Right lobe of liver (tissue), 4 donors: ENCODE measurements around the gene ZNF394.

ENCODE experiments used
- CTCF ChIP-seq, 4 donors: fragments of 200-600 bp in 3 of 4; fragments of 450-650 bp in 1 of 4; IDR thresholded peaks; one replicate each; pipeline versions ENCODE4 v1.5.1 to v1.8.0; 2016 to 2022; ENCODE audit warnings: antibody characterized with exemption in 4 of 4, mild to moderate bottlenecking in 2 of 4
- POLR2A ChIP-seq: fragments of 450-650 bp; IDR thresholded peaks from one replicate; pipeline ENCODE4 v1.6.1; 2017; ENCODE audit warnings: antibody characterized with exemption, mild to moderate bottlenecking
- donor health status: DM: no; HTN: no; CAD: no.
- donor health status: DM: no; HTN: no; CAD: no.
- donor health status: DM: no; HTN: yes; CAD: no.

GRCh38 chr7:99499721-99500636, at the start of gene ZNF394:
- TF ChIP-seq CTCF (IDR thresholded peaks at IDR 0.05), result no peak
- TF ChIP-seq POLR2A, result peak; percentile 62
